Stimulated activated CD4-positive, alpha-beta T cell treated with anti-CD3 and anti-CD28 coated beads, Interleukin-12 subunit alpha, Interleukin-12 subunit beta, amount 100 ng/mL, for 24 hours (primary cell): ENCODE measurements around the gene HOXA6.

Source experiments
- DNase-seq, 2 experiments: peaks; one replicate each; pipeline ENCODE4 v3.0.0-alpha.2; 2020; ENCODE audit warnings: low read depth in 2 of 2

Gene HOXA6

DNA sequence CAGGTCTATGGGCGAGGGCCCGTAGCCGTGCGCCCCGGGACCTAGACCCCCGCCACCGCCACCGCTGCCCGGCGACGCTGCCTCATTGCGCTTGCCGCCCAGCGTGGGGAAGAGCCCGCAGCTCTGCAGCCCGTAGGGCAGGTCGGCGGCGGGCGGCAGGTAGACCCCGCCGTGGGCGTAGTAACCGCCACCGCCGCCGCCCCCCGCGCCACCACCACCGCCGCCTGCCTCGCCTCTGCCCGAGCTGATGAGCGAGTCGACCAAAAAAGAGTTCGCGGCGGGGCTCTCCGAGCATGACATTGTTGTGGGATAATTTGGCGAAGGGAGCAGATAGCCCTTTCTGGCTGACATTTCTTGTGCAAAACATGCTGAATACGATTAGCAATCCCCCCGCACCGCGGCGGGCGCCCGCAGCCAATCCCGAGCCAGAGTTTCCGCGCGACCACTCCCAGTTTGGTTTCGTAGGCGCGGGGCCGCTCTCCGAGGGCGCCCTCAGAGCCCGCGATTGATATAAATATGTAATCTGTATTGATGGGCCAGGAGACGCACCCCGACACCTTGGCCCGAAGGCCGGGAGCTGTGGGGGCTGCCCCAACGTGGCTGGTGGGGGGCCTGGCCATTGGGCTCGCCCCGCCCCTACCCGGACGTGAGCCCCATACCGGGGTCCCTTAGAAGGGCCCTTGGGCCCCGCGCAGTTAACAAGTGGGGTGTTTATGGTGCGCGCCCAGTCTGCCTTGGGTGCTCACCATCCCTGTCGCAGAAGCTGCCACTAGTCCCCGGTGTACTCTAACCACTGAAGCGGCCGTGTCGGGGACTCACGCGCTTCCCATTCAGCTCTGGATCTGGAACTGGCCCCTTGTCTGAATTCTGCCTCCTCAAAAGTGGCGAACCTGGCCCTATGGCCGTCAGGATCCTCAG is 26.6 kb upstream of the HOXA6 start, which contains the start of gene HOXA10:
TSS of gene HOXA10 (minus strand) at position 365 of the 918 bp plus-strand sequence. CDS start at position 351, 14 bp downstream.
- DNase-seq: no peak

DNA sequence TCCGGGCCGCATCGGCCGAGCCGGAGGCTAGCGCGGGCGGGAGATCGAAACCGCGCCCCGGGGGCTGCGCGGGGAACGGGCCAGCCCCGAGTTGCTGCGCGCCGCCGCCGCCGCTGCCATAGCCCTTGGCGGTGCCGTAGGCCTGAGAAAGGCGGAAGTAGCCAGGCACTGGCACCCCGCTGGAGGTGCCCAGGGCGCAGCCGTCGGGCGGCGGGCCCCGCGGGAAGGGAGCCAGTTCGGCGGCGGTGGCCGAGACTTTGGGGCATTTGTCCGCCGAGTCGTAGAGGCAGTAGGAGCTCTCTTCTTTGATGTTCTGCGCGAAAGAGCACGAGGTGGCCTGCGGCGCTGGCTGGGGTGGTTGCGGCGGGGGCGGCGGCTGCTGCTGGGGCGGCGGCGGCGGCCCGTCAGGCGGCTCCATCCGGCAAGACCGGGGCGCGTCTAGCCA is 26.0 kb upstream of the HOXA6 start:
- no peak for DNase-seq

DNA sequence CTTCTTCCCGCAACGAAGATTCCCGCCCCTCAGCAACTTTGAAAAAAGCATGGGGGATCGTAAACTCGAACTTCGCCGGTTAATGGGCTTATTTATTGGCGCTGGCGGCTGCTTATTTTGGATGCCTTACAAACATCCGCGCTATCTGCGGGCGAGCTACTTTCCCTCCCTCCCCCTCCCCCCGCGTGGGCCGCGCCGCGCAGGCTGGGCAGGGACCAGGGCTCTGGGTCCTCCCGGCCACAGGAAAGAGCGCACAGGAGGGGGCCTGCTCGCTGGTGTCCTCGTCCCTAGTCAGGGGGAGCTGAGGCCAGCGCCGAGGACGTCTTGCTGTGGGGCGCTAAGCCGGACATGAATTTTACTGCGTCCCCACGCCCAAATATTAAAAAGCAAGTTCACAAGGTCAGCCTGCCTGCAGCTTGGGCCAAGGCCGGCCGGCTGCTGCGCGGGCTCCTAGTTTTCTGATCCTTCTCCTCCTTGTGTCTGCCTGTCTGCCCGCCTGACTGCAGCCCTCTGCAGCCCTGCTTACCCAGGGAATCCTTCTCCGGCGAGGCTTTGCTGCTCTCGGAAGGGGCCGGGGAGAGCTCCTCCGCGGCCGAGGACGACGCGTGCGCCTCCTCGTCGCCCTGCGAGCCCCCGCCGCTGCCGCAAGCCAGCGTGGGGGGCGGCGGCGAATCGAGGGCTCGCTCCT is 25.4 kb upstream of the HOXA6 start:
- DNase-seq: no peak

DNA sequence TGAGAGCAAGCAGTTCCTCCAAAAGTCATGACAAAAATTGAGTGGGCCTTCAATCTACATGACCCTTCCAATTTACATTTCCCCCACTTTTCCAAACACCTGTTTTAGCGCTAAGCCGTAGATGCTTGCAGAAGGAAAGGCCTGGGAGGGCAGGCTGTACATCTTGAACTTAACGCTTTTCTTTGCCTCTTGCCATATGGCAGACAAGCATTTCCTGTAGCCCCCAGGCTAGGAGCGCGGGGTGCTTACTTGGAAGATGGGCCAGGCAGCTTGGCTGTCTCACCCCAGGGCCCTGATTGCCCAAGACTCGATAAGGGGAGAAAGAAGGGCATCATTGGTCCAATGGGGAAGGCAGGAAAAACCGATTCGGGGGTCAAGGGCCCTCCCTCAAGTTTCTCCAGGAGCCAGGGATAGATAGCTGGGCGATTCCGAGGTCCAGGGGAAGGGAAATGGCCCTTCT is 24.8 kb upstream of the HOXA6 start:
- DNase-seq: no peak

DNA sequence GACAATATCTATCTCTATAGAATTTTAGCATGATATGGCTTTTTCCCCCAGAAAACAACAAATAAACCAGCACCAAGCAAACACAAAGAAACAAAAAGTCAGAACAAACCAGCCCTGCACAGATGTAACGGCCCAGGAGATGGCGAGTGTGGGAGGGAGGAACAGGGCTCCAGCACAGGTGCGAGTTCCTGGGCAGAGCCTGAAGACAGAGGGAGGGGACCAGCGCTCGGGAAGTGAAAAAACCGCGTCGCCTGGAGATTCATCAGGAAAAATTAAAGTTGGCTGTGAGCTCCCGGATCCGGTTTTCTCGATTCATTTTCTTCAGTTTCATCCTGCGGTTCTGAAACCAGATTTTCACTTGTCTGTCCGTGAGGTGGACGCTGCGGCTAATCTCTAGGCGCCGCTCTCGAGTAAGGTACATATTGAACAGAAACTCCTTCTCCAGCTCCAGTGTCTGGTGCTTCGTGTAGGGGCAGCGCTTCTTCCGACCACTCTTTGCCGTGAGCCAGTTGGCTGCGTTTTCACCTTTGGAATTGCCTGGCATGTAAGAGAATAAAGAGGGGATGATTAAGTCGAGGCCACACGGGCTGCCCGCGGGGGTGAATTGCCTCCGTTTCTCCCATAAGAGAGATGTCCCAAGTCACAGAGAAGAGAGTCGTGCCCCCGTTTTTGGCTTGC is 24.2 kb upstream of the HOXA6 start:
- no peak for DNase-seq

DNA sequence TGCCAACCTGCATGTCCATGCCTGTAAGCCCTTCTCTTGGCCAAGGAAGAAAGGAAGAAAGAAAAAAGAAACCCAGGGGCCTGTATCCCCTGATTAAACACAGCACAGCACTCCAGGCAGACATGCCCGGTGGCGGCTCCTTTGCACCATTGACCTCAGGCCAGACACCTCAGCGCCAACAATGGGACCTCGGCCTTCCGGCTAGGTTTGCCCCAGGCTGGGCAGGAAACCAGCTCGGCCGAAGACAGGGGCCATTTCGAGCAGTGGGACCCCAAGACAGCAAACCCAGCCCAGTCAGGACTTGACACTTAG is 23.7 kb upstream of the HOXA6 start:
- DNase-seq: no peak

DNA sequence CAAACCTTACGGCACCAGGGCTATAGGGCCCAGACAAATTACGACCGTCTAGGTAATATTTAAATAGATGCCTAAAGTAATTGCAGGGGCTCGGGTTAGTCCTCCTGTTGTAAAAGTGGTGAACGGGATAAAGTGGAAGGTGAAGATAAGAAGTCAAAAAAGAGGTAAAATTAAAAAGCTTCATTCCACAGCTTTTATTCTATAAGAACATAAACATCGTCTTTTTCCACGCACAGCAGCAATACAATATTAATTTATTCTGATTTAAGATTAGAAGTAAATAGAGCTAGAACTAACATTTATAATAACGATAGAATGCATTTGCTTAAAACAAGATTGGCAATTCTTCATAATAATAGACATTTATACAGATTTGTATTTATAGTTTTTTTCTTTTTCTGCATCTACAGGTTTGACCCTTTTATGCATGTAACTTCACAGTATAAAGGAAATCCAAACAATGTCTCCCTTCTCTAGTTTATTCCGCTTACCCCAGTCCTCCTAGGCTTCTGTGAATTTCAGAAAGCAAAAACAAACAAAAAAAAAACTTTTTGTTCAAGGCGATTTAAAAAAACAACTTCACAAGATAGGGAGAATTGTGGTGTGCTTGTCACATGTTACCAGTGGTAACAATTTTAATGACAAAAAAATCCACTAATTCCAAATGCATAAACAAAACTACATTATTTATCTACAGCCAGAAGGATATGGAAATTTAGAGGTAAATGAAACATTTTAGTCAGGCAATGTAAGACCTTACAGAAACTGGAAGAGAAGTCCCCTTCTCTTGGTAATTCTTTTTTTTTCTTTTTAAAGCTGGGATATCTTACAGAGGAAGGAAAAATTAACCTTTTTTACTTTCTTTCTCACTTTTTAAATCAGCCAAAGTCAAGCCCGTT is 23.1 kb upstream of the HOXA6 start:
- DNase-seq: no peak

DNA sequence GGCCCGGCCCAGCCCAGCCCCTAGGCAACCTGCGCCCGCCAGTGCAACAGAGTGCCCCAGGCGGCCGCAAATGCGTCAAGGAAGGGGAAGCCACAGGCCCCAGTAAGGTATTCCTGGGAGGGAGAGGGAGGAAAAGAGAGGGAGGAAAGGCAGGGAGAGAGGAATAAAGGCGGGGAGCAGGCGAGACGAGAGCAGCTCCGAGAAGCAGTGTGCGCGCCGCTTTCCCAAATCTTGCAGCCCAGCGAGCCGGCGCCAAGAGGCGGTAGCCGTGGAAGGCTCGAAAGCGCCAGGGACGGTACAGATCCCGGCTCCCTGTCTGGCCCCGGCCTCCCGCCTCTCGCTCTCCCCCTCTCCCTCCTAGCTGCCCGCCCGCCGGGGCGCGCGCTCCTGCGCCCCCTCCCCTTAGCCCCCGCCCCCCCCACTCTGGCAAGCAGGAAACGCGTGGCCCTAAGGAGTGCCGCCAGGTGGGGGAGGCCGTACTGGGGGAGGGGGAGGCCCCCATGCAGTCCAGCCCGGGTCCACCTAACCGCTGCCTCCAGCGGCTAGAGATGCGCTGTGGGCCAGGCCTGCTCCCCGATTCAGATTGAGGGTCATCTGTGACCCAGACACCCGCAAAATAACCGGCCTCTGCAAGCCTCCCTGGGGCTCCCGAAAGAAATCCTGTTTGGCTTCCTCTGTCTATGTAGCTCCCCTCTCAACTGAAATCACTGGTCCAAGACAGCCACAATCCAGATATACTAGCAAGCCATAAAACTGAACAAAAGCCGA is 22.3 kb upstream of the HOXA6 start:
- DNase-seq: no peak

DNA sequence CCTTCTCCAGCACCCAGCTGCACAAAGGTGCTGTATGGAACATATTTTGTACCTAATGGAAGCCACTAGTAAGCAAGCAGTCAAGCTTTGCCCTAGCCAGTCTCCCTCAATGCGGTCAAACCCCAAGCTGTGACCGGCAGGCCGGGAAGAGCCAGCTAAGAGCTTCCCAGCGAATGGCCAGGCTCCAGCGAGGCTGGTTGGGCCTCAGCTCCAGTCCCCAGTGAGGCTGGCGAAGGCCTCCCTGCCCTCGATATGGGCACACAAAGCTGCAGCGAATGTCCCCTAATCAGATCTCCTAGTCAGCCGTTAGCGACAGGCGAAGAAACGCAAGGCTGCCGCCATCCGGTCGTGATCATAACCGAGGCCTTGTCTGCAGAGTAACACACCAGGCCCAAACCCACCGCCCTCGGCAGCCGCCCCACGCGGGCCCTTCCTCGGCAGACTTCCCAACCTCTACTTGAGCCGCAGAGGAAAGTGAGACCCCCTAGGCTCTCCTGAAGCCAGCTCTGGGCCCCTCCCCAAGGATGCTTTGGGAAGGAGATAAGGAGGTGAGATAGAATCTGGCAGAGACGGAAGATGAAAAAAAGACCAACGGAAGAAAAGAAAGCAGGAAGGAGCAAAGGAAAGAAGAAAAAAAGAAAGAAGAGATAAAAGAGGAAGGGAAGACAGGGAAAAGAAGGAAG is 20.8 kb upstream of the HOXA6 start:
- no peak for DNase-seq

DNA sequence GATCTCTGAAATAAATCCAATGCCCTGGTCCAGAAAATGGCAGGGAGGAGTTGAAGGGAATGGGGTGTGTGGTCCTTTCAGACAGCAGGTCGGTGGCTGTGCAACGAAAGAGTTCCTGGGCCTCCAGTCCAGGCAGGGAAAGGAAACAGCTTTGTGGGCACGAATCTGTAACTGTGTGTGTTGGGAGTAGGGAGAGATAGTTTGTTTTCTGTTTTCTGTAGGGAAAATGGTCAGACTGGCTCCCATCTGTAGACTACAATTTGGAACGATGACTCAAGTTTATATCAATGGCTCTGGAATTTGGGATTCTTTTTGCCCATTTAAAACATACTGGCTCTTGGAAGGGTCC is 20.3 kb upstream of the HOXA6 start:
- DNase-seq: no peak

DNA sequence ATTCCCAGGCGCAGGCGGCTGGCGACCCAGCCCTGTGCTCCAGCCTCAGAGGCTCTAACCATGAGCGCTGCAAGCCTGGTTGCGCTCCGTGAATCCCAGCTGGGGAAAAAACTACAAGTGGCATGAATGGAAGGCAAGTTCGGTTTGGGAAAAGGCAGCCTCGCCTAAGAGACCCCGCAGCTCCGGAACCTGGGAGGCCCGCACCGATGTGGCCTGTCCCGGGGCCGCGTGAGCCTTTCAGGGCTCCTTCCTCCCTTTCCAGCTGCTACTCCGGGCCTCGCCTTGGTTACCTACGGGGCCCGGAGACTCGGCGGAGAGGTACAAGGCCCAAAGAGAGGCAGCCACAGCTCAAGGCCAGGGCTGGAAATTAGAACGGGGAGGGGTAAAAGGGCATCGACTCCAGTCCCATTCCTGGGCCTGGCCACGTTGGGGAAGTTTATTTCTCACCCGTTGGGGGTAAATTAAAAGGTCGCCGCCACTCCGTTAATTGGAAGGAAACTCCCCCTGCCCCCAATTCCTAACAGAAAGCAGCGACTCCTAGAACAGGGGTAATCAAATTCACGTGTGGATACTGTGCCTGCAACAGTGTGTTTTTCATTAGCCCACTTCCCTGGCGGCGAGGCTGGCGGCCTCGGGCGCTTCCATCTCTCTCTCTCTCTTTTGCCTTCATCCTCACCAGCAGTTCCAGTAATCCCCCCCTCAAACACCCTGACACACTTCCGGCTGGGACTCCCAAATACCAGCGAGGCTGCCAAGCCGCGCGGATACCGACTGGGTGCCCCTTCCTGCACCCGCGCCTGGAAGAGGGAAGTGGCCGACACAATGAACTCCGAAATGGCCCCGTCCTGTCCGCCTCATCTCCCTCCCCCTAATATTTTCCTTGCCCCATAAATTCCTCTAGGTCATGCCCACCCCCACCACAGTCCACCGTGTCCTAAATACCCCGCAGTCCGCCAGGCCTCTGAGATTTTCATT is 19.2 kb upstream of the HOXA6 start:
- no peak for DNase-seq

DNA sequence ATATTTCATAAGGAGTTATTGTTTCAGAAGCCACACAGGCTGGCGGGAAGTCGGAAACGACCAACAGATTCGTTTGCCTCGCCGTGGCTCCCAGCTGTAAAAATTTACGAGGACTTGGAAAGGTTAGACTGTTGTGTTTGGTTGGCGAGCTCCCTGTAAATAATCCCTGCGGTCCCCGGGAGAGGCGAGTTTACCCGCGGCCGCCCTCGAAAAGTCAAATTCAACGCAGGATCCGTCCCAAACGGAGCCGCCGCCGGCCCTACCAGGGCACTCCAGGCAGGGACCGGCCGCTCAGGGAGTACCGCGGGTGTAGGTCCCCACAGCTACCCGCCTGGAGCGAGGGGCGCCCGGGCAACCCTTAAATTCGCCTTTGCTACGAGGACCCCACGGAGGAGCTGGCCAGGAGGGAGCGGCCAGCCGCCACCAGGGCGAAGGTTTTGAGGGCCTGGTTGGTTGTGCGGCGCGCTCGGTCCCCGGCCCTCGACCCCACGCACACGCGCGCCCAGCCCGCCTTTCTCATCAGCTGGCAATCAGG is 18.5 kb upstream of the HOXA6 start:
- no peak for DNase-seq

DNA sequence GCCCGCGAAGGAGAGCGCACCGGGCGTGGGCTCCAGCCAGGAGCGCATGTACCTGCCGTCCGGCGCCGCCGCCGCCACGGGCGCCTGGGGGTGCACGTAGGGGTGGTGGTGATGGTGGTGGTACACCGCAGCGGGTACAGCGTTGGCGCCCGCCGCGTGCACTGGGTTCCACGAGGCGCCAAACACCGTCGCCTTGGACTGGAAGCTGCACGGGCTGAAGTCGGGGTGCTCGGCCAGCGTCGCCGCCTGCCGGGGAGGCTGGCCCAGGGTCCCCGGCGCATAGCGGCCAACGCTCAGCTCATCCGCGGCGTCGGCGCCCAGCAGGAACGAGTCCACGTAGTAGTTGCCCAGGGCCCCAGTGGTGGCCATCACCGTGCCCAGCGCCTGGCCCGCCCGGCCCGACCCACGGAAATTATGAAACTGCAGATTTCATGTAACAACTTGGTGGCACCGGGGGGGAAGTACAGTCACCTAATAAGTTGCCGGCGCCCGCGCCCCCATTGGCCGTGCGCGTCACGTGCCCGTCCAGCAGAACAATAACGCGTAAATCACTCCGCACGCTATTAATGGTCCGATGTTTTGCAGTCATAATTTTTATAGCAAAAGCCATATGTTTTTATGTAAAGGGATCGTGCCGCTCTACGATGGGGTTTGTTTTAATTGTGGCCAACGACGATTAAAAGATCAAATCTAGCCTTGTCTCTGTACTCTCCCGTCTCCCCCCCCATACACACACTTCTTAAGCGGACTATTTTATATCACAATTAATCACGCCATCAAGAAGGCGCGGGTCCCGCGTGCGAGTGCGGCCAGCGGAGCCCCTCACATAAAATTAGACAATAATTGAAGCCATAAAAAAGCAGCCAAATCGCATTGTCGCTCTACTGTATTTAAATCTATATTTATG is 17.8 kb upstream of the HOXA6 start, which contains the start of gene HOXA9:
TSS of gene HOXA9 (minus strand) at position 449 of the 907 bp plus-strand sequence. CDS start at position 369, 80 bp downstream.
- no peak for DNase-seq

DNA sequence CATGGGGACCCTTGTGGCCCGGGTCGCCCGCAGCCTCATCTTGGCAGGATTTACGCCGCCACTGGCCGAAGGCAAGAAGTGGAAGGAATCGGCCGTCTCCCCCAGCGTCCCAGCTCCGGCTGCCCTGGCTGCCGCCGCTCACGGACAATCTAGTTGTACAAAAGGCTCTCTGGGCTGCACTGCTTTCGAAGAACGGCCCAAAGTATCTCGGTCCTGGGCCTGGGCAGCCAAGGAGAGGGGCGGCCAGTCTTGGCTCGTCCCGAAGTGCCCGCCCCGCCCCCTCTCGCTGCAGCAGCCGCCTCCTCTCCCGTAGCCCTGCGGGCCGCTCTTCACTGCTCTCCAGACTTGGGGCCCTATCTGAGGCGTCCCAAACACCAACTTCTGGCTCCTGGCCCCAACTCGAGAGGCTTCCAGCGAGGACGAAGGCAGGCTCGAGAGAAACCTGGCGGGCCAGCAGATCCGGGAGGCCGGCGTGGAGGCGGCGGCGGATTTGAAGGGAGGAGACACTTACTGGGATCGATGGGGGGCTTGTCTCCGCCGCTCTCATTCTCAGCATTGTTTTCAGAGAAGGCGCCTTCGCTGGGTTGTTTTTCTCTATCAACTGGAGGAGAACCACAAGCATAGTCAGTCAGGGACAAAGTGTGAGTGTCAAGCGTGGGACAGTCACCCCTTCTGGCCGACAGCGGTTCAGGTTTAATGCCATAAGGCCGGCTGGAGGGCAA is 17.0 kb upstream of the HOXA6 start:
- no peak for DNase-seq

DNA sequence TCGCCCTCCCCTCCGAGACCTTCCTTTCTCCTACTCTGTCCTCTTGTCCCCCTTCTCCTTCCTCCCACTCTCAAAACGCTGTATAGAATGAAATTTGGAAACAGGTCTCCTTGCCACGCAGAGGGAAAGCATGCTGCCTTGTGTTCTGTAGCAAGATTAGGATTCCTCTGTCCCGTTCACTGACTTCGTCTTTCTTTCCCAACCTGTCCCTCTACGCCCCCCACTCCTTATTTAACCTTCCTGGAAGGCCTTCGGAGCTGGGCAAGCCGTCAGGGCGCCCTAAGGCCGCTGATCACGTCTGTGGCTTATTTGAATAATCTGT is 16.4 kb upstream of the HOXA6 start:
- no peak for DNase-seq

DNA sequence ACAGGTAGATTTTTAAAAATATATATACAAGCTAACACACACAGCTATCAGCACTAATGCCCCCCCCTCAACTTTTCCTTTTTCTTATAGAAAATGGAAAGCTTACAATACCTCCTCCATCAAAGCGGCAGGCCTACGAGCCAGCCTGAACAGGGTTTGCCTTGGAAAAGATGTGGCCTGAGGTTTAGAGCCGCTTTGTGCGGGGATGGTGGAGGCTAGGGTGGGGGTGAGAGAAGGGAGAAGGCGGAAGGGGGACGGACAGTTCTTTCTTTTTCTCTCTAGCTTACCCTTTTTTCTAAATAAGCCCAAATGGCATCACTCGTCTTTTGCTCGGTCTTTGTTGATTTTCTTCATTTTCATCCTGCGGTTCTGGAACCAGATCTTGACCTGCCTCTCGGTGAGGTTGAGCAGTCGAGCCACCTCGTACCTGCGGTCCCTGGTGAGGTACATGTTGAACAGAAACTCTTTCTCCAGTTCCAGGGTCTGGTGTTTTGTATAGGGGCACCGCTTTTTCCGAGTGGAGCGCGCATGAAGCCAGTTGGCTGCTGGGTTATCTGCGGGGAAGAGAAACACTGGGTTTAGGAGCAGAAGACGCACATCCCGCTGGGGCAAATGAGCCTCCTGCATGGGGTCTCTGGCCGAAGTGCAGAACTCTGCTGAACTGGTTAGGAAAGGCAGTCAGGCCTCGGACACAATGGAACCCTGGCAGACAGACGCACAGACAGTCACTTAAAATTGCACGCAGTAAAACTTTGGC is 15.9 kb upstream of the HOXA6 start:
- no peak for DNase-seq
